ENCODE data around the gene TP53AIP1.

DNA sequence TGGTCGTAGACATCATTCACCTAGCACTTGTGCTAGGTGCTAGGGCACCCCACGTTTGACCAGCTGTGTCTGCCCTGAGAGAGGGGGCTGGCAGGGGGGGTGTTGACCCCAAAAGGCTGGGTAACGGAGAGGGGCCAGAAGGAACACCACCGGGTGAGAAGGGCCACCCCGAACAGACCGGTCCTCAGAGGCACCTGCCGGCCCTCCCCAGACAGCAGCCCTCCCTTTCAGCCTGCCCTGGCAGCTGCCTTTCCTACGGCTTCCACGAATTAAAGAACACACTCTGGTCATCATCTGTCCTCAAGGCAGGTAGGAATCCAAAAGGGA is 52.5 kb downstream of the TP53AIP1 start:
- TF ChIP-seq, protein P1, sequence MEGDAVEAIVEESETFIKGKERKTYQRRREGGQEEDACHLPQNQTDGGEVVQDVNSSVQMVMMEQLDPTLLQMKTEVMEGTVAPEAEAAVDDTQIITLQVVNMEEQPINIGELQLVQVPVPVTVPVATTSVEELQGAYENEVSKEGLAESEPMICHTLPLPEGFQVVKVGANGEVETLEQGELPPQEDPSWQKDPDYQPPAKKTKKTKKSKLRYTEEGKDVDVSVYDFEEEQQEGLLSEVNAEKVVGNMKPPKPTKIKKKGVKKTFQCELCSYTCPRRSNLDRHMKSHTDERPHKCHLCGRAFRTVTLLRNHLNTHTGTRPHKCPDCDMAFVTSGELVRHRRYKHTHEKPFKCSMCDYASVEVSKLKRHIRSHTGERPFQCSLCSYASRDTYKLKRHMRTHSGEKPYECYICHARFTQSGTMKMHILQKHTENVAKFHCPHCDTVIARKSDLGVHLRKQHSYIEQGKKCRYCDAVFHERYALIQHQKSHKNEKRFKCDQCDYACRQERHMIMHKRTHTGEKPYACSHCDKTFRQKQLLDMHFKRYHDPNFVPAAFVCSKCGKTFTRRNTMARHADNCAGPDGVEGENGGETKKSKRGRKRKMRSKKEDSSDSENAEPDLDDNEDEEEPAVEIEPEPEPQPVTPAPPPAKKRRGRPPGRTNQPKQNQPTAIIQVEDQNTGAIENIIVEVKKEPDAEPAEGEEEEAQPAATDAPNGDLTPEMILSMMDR (conservative IDR thresholded peaks at IDR 0.05 in 1 of 2, IDR thresholded peaks at IDR 0.05 in 1 of 2; ENCODE audit: extremely low read depth in 1 of 2, insufficient read depth in 1 of 2, low read depth in 1 of 2, low read length in 2 of 2) = no peak
- no peak for TF ChIP-seq EZH2 (IDR thresholded peaks at IDR 0.05; ENCODE audit: borderline replicate concordance, low read length)

Measured in mammary epithelial cell (primary cell).